Measurements from ENCODE around the gene AKAP3.
A peak's percentile ranks its signal among the peaks of the same experiment; 100 is the strongest.

The AKAP3 gene

DNA sequence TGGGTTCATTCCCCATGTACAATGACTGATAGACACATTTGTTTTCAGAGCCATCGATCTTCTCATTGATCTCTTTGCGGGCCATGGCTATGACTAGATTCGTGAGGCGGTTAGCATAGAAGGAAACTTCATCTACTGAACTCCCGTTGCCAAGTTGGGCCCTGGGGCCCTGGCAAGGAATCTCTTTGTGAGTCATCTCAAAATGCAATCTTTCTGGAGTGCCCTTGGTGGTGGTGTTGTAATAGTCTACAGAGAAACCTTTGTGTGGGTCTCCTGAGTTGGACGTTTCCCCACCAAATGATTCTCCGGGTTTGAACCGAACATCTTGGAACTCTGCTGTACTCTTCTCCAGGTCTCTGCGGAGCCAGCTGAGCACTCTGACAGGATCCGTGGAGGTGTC, 20.4 kb downstream of the AKAP3 start:
- Mint-ChIP-seq H3K9me3 (peaks cover 3% of the 10 kb centered on the region), H3K4me3 (no peak overlapping the region), H3K36me3 (ENCODE audit: low read depth) (no peaks in the 10 kb centered on the region), H3K27me3 (peaks cover 21% of the 10 kb centered on the region), H3K4me1 (ENCODE audit: low read depth) (no peaks in the 10 kb centered on the region), H3K27ac (no peak overlapping the region)
- intact Hi-C loops (cut with micrococcal nuclease), result no loop called here

DNA sequence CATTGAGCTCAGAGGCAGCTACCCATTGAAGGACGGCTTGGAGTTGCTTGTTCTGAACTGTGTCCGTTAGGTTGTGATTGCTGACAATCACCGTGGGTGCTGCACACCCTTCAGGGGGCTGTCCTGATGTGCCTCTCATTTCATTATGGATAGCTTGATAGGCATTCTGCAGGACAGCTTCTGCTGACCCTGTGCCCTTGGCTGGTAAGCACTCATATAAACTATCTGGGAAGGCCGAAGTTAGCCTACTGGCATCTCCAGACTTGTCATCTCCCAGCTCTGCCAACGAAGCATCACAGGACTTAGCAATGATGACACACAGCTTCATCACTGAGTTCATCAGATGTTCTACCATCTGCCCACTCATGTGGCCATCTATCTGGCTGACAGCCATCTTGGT, 22.3 kb downstream of the AKAP3 start:
- intact Hi-C loops (cut with micrococcal nuclease), result no loop called here
- Mint-ChIP-seq H3K27me3 (peaks cover 27% of the 10 kb centered on the region), H3K9me3 (peaks cover 8% of the 10 kb centered on the region), H3K4me3 (no peak overlapping the region), H3K4me1 (ENCODE audit: low read depth) (no peaks in the 10 kb centered on the region), H3K36me3 (ENCODE audit: low read depth) (no peaks in the 10 kb centered on the region), H3K27ac (no peak overlapping the region)

DNA sequence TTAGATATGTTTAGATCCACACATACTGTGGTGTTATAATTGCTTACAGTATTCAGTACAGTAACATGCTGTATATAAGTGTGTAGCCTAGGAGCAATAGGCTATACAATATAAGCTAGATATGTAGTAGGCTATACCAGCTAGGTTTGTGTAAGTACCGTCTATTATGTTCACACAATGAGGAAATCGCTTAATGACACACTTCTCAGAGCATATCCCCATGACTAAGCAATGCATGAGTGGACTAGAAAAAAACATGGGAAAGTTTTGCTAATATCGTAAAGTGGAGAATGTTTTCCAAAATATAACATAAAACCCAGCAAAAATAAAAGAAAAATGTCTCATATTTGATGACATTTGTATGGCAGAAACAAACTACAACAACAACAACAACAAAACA, 27.3 kb downstream of the AKAP3 start:
- Mint-ChIP-seq H3K4me1 (ENCODE audit: low read depth) (no peaks in the 10 kb centered on the region), H3K36me3 (ENCODE audit: low read depth) (no peaks in the 10 kb centered on the region), H3K27me3 (peaks cover 13% of the 10 kb centered on the region), H3K9me3 (peaks cover 8% of the 10 kb centered on the region), H3K27ac (no peak overlapping the region), H3K4me3 (no peak overlapping the region)
- intact Hi-C loops (cut with micrococcal nuclease), result no loop called here

DNA sequence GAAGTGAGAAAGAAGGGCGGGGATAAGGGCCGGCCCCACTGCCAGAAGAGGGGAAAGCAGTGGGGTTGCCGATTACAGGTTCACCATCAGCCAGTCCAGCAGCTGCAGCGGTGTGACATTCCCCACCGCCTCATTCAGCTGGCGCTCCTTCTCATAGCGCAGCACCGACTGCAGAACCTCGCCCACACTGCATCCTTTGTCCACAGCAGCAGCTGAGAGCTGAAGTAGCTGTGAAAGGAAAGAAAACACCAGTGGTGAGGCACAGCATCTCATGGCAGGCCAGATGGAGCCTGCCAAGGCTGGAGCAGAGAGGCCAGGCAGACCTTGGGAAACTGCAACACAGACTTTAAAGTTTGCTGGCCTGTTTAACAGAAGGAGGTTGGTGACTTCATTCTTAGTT, 33.2 kb downstream of the AKAP3 start:
- Mint-ChIP-seq H3K9me3 (no peaks in the 10 kb centered on the region), H3K4me1 (ENCODE audit: low read depth) (no peaks in the 10 kb centered on the region), H3K27ac (no peak overlapping the region)

DNA sequence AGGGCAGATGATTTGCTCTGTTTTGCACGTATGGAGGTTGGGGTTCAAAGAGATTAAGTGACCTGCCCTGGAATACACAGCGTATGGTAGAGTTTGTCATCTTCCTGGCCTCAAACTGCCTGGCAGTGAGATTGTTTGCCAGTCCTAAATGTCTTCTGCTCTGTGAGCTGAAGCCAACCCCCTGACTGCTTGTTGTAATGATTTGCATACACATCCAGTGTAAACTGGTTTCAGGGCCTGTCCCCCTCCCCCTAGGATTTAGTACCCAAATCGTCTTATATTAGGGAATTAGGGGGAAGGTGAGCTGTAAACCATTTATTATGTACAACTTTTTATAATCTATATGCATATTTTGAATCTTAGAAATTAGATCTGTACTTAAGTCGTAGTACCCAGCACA, 38.4 kb downstream of the AKAP3 start:
- Mint-ChIP-seq H3K4me3 (no peak overlapping the region), H3K27me3 (no peaks in the 10 kb centered on the region), H3K36me3 (ENCODE audit: low read depth) (peaks cover 66% of the 10 kb centered on the region), H3K4me1 (ENCODE audit: low read depth) (no peaks in the 10 kb centered on the region), H3K27ac (no peak overlapping the region), H3K9me3 (no peaks in the 10 kb centered on the region)
- intact Hi-C loops (cut with micrococcal nuclease), result no loop called here

More for the DNA sequence above, 33.2 kb downstream of the AKAP3 start:
- Mint-ChIP-seq H3K36me3 (ENCODE audit: low read depth) (peaks cover 40% of the 10 kb centered on the region), H3K4me3 (no peak overlapping the region), H3K27me3 (no peaks in the 10 kb centered on the region)
- intact Hi-C loops (cut with micrococcal nuclease), result no loop called here

DNA sequence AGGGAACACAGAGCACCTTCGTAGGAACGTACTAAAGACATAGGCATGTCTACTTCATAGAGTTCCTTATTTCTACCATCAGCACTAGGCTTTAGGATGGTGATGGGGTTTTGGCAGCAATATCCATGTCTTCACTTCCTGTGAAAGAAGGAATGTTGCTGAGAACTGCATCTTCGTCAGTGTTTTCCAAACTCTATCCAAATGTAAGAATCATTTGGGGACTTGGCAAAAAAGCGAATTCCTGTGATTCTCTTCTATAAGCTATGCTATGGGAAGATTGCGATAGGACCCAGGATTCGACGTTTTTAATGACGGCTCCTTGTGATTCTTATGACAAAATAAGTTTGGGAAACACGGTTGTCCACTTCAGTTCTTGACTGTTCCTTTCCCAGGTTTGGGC, 39.8 kb downstream of the AKAP3 start:
- intact Hi-C loops (cut with micrococcal nuclease), result loop anchor here (5.0 kb wide), 1 partner anchor 38 kb away; the partner anchor contains the start of genes AKAP3 and NDUFA9
- Mint-ChIP-seq H3K4me1 (ENCODE audit: low read depth) (peaks cover 6% of the 10 kb centered on the region), H3K27ac (no peak overlapping the region), H3K27me3 (no peaks in the 10 kb centered on the region), H3K9me3 (no peaks in the 10 kb centered on the region), H3K36me3 (ENCODE audit: low read depth) (peaks cover 59% of the 10 kb centered on the region), H3K4me3 (no peak overlapping the region)

DNA sequence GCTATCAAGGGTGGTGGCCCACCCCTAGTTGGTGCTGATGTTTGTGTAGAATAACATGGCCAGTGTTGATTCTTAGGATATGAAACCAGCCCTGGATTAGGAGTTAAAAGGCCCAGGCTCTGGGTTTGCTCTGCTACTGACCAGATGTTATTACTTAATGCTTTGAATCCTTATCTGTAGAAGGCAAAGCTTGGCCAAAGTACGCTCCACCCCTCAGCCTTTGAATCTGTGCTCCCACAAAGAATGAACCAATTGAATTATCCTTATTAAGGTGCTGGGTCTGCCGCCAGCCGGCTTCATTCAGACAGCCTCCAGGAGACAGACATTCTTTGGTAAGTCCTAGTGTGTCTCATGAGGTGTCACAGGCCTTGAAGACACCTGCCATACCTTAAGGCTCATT, 41.8 kb downstream of the AKAP3 start:
- peaks cover 41% of the 10 kb centered on the region for H3K36me3 Mint-ChIP-seq (ENCODE audit: low read depth)
- intact Hi-C loops (cut with micrococcal nuclease), result loop anchor here (5.0 kb wide), 1 partner anchor 40 kb away; the partner anchor contains the start of genes AKAP3 and NDUFA9
- H3K27me3 Mint-ChIP-seq, result peaks cover 5% of the 10 kb centered on the region
- H3K4me3 Mint-ChIP-seq, result no peak overlapping the region
- H3K4me1 Mint-ChIP-seq (ENCODE audit: low read depth), result peaks cover 6% of the 10 kb centered on the region
- H3K27ac Mint-ChIP-seq, result no peak overlapping the region
- no peaks in the 10 kb centered on the region for H3K9me3 Mint-ChIP-seq

DNA sequence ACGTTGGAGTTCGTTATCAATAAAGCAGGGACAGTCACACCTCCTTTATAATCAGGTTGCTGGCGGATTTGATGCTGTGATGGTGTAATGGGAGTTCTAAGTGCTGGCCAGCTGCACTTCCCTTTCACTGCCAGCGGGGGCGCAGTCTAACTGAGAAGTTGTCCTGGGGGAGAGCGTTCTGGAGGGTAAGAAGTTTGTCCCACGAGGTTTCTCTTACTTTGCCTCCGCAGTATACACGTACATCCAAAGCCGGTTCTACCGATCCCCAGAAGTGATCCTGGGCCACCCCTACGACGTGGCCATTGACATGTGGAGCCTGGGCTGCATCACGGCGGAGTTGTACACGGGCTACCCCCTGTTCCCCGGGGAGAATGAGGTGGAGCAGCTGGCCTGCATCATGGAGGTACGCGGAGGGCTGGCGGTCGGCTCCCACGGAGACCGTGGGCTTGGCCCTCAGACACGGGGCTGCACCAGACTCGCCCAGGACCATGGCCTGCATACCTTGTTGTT, 44.1 kb downstream of the AKAP3 start:
- Mint-ChIP-seq H3K36me3 (ENCODE audit: low read depth) (peaks cover 27% of the 10 kb centered on the region), H3K27me3 (peaks cover 5% of the 10 kb centered on the region), H3K27ac (peak overlapping the region; percentile 88), H3K9me3 (no peaks in the 10 kb centered on the region), H3K4me1 (ENCODE audit: low read depth) (peaks cover 6% of the 10 kb centered on the region), H3K4me3 (peak overlapping the region; percentile 98)
- intact Hi-C loops (cut with micrococcal nuclease), result loop anchor here (5.0 kb wide), 1 partner anchor 43 kb away; the partner anchor contains the start of genes AKAP3 and NDUFA9

DNA sequence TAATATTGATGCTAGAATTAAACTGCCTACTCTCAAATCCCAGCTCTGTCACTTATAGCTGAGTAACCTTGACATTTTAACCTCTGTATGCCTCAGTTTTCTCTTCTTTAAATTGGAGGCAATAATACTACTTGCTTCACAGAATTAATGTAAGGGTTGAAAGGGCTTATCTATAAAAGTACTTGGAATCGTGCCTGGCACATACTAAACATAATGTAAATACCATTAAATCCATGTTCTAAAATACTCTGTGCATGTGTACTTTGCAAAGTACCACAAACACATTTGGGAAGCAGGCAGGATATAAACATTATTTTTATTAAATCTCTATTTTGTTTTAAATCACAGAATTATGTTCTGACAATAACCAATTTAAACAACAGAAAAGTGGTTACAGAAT, 44.9 kb downstream of the AKAP3 start:
- Mint-ChIP-seq H3K27ac (no peak overlapping the region), H3K4me3 (no peak overlapping the region), H3K9me3 (no peaks in the 10 kb centered on the region), H3K36me3 (ENCODE audit: low read depth) (peaks cover 23% of the 10 kb centered on the region), H3K4me1 (ENCODE audit: low read depth) (peaks cover 6% of the 10 kb centered on the region), H3K27me3 (peaks cover 5% of the 10 kb centered on the region)
- intact Hi-C loops (cut with micrococcal nuclease), result no loop called here

DNA sequence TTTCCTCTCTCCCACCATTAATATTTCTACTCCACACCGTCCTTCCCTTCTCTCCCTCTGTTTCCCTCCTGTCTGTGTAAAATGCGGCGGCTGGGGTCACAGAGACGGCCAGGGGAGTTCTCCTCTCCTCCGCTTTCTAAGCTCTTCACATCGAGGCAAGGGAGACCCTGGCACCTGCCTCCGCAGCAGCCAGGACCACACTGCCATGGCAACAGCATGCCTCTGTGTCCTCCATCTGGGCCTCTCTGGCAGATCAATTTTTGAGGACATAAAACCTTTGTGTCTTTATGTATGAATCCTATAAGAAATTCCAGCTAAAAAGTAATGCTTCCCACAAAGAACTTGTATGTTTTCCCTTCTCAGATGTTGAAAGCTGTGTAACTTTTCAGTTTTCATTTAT, 45.4 kb downstream of the AKAP3 start:
- Mint-ChIP-seq H3K9me3 (no peaks in the 10 kb centered on the region), H3K27ac (no peak overlapping the region), H3K4me1 (ENCODE audit: low read depth) (peaks cover 6% of the 10 kb centered on the region), H3K4me3 (no peak overlapping the region), H3K27me3 (peaks cover 5% of the 10 kb centered on the region), H3K36me3 (ENCODE audit: low read depth) (peaks cover 21% of the 10 kb centered on the region)
- intact Hi-C loops (cut with micrococcal nuclease), result no loop called here

DNA sequence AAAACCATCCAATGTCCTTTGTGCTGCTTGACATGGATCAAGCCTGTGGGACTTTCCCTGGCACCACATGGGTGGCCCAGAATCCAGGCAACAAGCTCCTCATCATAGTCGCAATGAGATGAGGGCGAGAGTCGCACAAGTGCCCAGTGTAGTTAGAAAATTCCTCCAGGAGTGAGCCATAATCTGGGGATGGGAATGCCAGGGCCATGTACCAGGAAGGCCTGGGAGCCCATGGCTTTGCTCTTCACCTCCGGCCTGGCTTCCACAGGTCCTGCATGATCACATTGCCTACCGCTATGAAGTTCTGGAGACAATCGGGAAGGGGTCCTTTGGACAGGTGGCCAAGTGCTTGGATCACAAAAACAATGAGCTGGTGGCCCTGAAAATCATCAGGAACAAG, 53.0 kb downstream of the AKAP3 start:
- no peaks in the 10 kb centered on the region for H3K4me1 Mint-ChIP-seq (ENCODE audit: low read depth)
- intact Hi-C loops (cut with micrococcal nuclease), result no loop called here
- H3K9me3 Mint-ChIP-seq, result no peaks in the 10 kb centered on the region
- peaks cover 2% of the 10 kb centered on the region for H3K27me3 Mint-ChIP-seq
- no peak overlapping the region for H3K4me3 Mint-ChIP-seq
- H3K27ac Mint-ChIP-seq, result no peak overlapping the region
- H3K36me3 Mint-ChIP-seq (ENCODE audit: low read depth), result no peaks in the 10 kb centered on the region

DNA sequence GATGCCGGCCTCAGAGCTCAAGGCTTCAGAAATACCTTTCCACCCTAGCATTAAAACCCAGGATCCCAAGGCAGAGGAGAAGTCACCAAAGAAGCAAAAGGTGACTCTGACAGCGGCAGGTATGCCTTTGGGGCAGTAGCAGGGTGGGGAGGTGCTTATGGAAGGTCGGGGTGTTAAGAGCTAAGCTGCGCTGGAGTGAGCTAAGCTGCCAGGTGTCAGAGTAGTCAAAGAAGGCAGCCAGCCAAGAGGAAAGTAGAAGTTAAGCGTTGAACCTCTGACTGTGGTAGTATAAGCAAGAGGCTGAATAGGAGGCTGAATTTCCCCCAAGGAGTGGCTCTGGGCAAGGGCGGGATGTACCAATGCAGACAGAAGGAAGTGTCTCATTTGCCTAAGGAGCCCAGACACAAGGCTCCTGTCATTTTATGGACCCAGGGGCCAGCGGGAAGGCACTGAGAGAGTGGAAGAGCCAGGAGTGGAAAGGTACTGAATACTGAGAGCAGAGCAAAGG, 57.6 kb downstream of the AKAP3 start:
- intact Hi-C loops (cut with micrococcal nuclease), result no loop called here
- Mint-ChIP-seq H3K27ac (no peak overlapping the region), H3K4me1 (ENCODE audit: low read depth) (no peaks in the 10 kb centered on the region), H3K9me3 (no peaks in the 10 kb centered on the region), H3K4me3 (no peak overlapping the region), H3K36me3 (ENCODE audit: low read depth) (no peaks in the 10 kb centered on the region), H3K27me3 (peaks cover 2% of the 10 kb centered on the region)

DNA sequence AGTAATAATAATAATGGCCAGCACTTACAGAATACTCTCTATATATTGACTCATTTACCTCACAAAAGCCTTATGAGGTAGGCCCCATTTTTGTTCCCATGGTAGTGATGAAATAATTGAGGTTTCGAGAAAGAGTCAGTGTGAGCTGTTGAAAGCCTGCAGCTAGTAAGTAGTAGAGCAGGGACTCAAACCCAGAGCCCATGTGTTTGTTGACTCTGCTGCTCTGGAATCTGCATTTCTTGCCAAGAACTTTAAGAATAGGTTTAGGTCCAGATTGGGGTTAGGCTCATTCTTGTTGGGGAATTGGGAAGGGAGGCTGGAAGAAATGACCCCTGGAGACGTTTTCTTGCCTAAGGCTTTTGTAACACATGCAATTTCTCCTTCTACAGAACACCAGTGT, 58.9 kb downstream of the AKAP3 start:
- Mint-ChIP-seq H3K36me3 (ENCODE audit: low read depth) (no peaks in the 10 kb centered on the region), H3K4me3 (no peak overlapping the region), H3K9me3 (no peaks in the 10 kb centered on the region), H3K27ac (no peak overlapping the region), H3K4me1 (ENCODE audit: low read depth) (no peaks in the 10 kb centered on the region), H3K27me3 (peaks cover under 1% of the 10 kb centered on the region)
- intact Hi-C loops (cut with micrococcal nuclease), result no loop called here

DNA sequence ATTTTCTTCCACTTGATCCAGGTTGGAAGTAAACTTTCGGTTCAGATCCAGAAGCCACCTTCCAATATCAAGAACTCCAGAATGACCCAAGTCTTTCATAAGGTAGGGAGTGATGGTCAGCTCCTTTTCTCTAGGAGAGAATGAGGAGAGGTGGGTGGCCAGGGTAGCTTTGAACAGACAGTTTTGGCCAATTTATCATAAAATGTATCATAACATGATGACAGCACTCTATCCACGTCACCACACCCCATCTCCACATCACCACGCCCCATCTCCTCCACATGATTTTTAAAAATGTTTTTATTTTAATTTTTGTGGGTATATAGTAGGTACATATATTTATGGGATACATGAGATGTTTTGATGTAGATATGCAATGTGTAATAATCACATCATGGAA, 59.9 kb downstream of the AKAP3 start:
- Mint-ChIP-seq H3K27me3 (peaks cover under 1% of the 10 kb centered on the region), H3K36me3 (ENCODE audit: low read depth) (no peaks in the 10 kb centered on the region), H3K4me3 (no peak overlapping the region), H3K9me3 (no peaks in the 10 kb centered on the region), H3K27ac (no peak overlapping the region), H3K4me1 (ENCODE audit: low read depth) (no peaks in the 10 kb centered on the region)
- intact Hi-C loops (cut with micrococcal nuclease), result no loop called here

DNA sequence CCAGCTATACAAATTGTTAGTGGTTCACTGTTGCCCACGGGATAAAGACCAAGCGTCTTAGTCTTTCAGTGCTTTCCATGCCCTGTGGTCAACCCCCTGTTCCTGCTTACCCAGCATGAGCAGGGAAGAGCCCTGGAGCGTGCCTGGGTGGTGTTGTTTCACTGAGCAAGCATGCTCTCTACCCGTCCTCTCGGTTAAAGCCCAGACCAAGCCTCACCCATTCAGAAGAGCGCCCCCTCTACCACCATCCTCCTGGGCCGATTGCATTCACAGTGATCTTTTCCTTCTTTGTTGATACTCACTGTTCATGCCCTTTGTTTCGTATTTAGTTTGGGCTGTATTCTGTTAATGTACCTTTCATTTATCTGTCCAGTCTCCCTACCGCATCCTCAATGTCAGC, 61.7 kb downstream of the AKAP3 start:
- Mint-ChIP-seq H3K27ac (no peak overlapping the region), H3K36me3 (ENCODE audit: low read depth) (no peaks in the 10 kb centered on the region), H3K9me3 (no peaks in the 10 kb centered on the region), H3K4me1 (ENCODE audit: low read depth) (no peaks in the 10 kb centered on the region), H3K27me3 (peaks cover 7% of the 10 kb centered on the region), H3K4me3 (no peak overlapping the region)
- intact Hi-C loops (cut with micrococcal nuclease), result no loop called here

Data from dendritic cell treated with granulocyte-macrophage colony-stimulating factor and Interleukin-4, amounts not matched to agents 40 ng/mL and 50 ng/mL, for 4 days (primary cell).